Activated T-cell treated with anti-CD3 and anti-CD28 coated beads for 4 hours (primary cell): ENCODE measurements around the gene CCNK.

Experiments
- DNase-seq: peaks from one replicate; pipeline ENCODE4 v3.0.0-alpha.2; 2020

The CCNK gene

DNA sequence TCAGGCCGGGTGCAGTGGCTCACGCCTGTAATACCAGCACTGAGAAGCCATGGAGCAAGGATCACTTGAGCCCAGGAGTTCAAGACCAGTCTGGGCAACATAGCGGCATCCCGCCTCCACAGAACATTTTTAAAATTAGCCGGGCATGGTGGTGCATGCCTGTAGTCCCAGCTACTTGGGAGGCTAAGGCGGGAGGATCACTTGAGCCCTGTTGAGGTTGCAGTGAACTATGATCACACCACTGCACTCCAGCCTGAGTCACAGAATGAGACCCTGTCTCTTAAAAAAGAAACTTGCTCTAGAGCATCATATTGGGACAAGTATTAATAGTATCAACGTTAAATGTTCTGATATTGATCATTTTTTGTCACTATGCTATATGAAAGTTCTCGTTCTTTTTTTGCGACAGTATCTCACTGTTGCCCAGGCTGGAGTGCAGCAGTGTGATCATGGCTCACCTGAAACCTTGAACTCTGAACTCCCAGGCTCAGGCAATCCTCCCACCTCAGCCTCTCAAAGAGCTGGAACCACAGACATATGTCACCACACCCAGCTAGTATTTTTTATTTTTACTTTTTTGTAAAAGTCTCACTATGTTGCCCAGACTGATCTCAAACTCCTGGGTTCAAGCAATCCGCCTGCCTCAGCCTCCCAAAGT lies 75.1 kb downstream of the CCNK start:
- no peak for DNase-seq

- no peak for DNase-seq
Observed at GRCh38 chr14:99559286-99559990, 78.2 kb downstream of the CCNK start.

DNA sequence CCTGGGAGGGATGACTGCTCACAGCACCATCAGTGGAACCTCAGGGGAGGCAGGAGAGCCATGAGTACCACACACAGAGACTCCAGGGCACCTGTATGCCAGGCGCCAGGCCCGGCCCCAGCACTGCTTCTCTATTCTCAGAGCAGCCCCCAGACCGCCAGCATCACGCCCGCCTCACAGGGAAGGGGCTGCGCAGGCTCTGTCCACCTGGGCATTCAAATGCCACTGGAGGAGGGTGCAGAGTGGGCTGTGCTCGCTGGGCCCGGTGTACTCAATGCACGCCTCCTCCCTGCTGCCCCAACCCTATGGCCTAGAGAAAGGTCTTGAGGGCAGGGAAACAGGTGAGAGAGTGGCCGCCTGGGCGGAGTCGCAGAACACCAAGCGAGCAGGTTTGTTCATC lies 79.2 kb downstream of the CCNK start:
- DNase-seq: no peak

GRCh38 chr14:99560922-99561683 lies 79.9 kb downstream of the CCNK start:
- no peak for DNase-seq

GRCh38 chr14:99561864-99562263 lies 80.7 kb downstream of the CCNK start:
- no peak for DNase-seq
